ENCODE measurements around the gene SEC14L6.
A peak's percentile ranks its signal among the peaks of the same experiment; 100 is the strongest.
"Not testable (repeated sequence)": the region's sequence is repeated elsewhere in the genome, so short reads cannot be mapped to it uniquely, and the experiment has no call there.

SEC14L6 gene

GRCh38 chr22:30546616-30547015, at the start of gene SEC14L6:
Gene SEC14L6 (minus strand): TSS chr22:30546741. CDS start chr22:30546682, 59 bp downstream.
- DNase-seq (ENCODE audit: low read depth) = no peak

- no peak for DNase-seq (ENCODE audit: low read depth)
These were observed 49.7 kb upstream of the SEC14L6 start for GRCh38 chr22:30596199-30596598.

- not testable (repeated sequence) for DNase-seq (ENCODE audit: low read depth)
These were observed 45.8 kb upstream of the SEC14L6 start for GRCh38 chr22:30592360-30592713.

- peak; percentile 82 for DNase-seq (ENCODE audit: low read depth)
These were observed 45.2 kb upstream of the SEC14L6 start, which contains the start of gene PES1 for GRCh38 chr22:30591588-30592359. Gene PES1 (minus strand): TSS chr22:30591910. CDS start chr22:30591833, 77 bp downstream.

- DNase-seq (ENCODE audit: low read depth) = no peak
These were observed 44.6 kb upstream of the SEC14L6 start for GRCh38 chr22:30591191-30591587.

DNA sequence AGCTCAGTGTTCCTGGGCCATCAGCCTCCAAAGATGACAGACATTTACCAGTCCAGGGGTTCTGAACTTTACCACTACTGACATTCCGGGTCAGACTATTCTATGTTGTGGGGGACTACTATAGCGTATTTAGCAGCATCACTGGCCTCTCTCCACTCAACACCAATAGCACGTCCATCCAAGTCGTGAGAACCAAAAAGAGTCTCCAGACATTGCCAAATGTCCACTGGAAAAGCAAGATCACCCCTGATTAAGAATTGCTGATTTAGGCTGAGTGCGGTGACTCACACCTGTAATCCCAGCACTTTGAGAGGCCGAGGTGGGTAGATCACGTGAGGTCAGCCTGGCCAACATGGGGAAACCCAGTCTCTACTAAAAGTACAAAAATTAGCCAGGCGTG, 39.9 kb upstream of the SEC14L6 start:
- DNase-seq (ENCODE audit: low read depth) = no peak

DNA sequence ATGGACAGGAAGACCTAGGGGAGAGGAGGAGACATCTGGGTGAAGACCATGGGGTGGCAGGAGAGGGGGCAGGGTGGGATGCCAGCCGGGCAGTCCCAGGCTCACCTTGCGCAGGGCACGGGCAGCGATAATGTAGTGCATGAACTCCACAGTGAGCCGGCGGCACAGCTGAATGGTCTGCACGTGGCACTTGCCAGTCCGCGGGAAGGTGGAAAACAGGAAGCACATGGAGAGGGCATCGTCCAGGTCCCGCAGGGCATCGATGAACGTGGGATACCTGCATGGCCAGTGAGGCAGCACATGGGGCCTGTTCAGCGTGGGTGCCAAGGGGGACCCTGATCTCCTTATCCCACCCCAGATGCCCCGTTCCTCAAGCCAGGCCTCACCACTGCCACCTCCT, 37.9 kb upstream of the SEC14L6 start:
- no peak for DNase-seq (ENCODE audit: low read depth)

DNA sequence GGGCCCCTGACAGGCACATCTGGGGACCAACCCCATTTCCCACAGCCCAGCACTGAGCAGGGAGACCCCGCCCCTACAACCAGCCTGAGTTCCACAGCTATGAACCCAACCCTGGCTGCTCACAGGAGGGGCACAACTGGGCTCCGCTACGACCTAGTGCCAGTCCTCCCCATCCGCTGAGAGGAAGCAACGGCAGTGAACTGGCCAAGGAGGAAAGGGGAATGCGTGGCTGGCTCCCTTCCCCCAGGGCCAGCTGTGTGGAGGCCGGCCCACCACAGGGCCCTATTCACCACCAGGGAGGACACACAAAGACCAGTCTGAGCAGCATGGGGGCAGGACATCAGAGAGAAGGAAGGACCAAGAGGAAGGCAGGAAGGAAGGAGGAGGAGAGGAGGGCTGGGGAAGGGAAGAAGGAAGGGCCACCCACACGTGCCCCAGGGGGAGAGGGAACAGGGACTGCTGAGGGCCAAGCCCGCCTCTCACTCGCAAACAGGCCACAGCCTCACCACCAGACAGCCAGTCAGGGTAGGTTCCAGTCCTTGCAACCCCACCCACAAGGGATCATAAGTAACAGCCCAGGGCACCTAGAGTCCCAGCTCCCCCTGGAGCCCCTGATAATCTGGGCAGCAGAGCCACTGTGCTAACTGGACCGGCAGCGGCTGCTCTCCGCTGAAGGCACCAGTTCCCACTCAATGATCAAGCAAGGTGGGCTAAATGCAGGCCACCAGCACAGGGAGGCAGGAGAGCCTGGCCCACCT, 36.4 kb upstream of the SEC14L6 start:
- DNase-seq (ENCODE audit: low read depth) = no peak

- DNase-seq (ENCODE audit: low read depth) = no peak
These were observed 35.5 kb upstream of the SEC14L6 start for GRCh38 chr22:30582051-30582450.

GRCh38 chr22:30580896-30581295, 34.4 kb upstream of the SEC14L6 start:
- no peak for DNase-seq (ENCODE audit: low read depth)

DNA sequence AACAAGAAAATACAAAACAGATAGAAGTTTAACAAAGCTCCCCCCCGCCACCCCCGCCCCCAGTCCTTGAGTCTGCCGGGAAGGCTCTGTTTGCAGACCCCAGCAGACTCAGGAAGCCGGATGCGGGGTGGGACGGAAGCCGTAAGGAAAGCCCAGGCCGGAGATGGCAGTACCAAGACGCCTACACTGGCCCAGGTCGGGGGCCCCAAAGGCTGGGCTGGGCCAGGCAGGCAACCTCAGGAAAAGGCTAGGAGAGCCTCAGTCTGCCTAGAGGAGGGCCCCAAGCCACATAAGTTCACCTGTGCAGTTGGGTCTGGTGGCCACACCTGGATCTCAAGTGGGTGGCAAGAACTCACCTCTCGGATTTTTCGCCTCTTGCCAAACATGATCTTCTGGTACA, 31.9 kb upstream of the SEC14L6 start:
- no peak for DNase-seq (ENCODE audit: low read depth)

DNA sequence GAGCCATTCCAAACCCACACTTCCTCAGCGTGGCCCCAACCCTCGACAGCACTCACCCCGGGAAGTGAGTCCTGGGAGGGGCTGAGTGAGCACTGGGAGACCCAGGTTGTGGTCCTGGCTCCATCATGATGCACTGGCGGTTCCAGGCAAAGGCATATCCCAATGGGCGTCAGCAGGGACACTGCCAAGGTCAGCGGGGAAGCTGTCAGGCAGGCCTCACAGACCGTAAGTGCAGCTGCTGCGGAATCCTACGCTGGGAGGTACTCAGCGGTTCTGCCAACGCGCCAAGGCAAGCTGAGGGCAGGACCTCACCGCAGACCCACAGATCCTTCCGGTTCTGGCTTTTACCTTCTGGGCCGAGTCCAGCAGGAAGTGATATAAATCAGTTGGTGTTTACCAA, 29.3 kb upstream of the SEC14L6 start:
- no peak for DNase-seq (ENCODE audit: low read depth)

DNA sequence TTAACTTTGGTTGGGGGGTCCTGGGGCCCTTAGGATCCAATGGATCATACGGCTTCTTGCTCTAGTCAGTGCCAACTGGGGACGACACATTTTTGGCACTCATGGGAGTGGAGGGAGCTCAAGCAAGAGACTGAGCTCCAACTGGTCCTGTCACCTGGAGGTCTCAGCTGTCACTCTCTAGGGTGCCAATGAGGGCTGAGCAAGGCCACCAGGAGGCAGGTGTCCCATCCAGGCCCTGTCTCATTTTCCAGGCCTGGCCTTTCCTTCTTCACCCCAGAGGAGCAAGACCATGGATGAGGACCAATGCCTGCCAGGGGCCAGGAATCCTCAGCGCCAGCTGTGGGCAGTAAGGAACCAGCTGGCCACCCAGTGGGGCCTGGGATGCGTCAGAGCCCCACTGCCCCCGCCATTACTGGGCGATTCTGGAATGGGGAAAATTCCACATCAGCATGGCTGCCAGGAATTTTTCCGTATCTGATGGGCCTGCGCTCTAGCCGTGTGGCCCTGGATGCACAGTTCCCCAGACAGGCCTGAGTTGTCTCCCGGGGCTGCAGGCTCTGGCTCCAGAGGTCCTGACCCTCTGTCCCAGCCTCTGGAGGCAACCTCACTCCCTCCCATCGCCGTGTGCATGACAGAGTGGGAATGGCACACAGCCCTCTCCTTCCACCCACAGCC, 28.6 kb upstream of the SEC14L6 start:
- no peak for DNase-seq (ENCODE audit: low read depth)

GRCh38 chr22:30574095-30574981, 27.8 kb upstream of the SEC14L6 start, which contains the start of gene GAL3ST1:
Gene GAL3ST1 (minus strand): TSS chr22:30574665. CDS start chr22:30557392, 17,273 bp downstream.
- no peak for DNase-seq (ENCODE audit: low read depth)

- DNase-seq (ENCODE audit: low read depth) = no peak
These were observed 27.1 kb upstream of the SEC14L6 start for GRCh38 chr22:30573594-30574094.

GRCh38 chr22:30572840-30573593, 26.5 kb upstream of the SEC14L6 start:
- DNase-seq (ENCODE audit: low read depth) = no peak

GRCh38 chr22:30572210-30572609, 25.7 kb upstream of the SEC14L6 start:
- no peak for DNase-seq (ENCODE audit: low read depth)

DNA sequence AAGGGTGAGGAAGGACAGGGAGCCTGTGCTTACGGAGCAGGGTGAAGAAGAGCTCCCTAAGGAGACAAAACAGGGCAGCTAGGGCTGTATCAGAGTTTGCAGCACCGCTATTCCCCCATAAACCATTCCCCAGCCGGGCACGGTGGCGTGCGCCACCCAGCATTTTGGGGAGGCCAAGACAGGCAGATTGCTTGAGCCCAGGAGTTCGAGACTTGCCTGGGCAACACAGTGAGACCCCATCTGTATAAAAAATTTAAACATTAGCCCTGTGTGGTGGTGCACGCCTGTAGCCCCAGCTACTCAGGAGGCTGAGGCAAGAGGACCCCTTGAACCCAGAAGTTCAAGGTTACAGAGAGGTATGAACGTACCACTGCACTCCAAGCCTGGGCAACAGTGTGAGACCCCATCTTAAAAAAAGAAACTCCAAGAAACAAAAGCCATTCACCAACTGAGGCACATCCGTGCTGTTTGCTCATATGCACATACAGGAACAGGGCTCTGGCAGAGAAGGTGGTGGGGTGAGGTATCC, 23.2 kb upstream of the SEC14L6 start:
- no peak for DNase-seq (ENCODE audit: low read depth)

GRCh38 chr22:30568137-30568805, 21.7 kb upstream of the SEC14L6 start:
- DNase-seq (ENCODE audit: low read depth) = no peak

DNA sequence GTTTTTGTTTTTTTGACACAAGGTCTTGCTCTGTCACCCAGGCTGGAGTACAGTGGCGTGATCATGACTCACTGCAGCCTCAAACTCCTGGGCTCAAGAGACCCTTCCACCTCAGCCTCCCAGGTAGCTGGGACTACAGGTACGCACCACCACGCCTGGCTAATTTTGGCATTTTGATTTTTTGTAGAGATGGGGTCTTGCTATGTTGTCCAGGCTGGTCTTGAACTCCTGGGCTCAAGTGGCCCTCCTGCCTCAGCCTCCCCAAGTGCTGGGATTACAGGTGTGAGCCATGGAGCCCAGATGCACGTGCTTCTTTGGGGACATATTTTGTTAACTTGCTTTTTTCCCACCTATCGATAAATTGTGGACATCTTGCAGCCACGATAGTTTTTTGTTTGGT, 20.7 kb upstream of the SEC14L6 start:
- not testable (repeated sequence) for DNase-seq (ENCODE audit: low read depth)

All from stimulated activated CD8-positive, alpha-beta memory T cell treated with anti-CD3 and anti-CD28 coated beads, Interleukin-7, amount 100 ng/mL, for 24 hours (primary cell).